Measurements from ENCODE around the gene PCYT1A. TPM values are rescaled to one million over a fixed set of nuclear protein-coding genes. Genes with fewer than 3 reads are reported as not detected.

PCYT1A gene
- total and polyA plus RNA-seq, 2 of the 13 experiments (the other 11 are each of a cell fraction or from before 2014, with no cell fraction given): 26.4 to 45.3 TPM

DNA sequence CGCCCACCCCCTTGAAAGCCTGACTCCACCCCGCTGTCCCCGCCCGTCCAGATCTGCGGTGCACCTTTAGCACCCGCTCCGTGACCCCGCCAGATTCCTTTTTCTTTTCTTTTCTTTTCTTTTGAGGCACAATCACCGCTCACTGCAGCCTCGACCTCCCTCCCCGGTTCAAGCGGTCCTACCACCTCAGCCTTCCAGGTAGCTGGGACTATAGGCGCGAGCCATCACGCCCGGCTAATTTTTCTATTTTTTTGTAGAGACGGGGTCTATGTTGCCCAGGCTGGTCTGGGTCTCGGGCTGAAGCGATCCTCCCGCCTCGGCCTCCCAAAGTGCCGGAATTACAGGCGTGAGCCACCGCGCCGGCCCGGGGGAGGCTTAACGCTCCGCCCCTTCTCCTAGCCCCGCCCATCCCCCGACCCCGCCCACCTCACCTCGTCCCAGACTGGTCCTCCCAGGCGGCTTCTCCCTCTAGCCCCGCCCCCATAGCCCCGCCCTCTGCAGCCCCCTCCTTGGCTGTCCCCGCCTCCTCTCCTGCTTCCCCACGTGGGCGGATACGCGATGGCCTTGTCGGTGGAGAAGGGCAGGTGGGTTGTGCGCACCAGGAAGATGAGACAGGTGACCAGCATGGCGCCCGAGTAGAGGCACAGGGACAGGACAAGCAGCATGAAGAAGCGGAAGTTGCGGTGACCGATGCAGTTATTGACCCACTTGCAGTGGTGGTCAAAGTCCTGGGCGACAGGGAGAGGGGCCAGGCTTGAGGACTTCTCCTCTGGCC is 79.5 kb downstream of the PCYT1A start (continued):
- 0 out of 2 replicates have a peak, but pooled peaks have one; percentile 28 for TF ChIP-seq ONECUT2 (CRISPR knock-in tag; IDR thresholded peaks at IDR 0.05)
- peak; percentile 53 for TF ChIP-seq PAXIP1 (CRISPR knock-in tag; conservative IDR thresholded peaks at IDR 0.05)

- Histone ChIP-seq H3K4me2 (ENCODE audit: low read depth, low read length) (no peak overlapping the region), H4K20me1 (ENCODE audit: insufficient read depth, low read length) (no peaks in the 10 kb centered on the region), H3K9me3 (ENCODE audit: low read length) (no peaks in the 10 kb centered on the region), H3K9ac (ENCODE audit: insufficient read depth, low read depth, low read length) (no peak overlapping the region), H3K36me3 (replicated peaks in 1 of 2; ENCODE audit: control insufficient read depth in 1 of 2, insufficient read depth in 2 of 2, low read length in 2 of 2) (no peaks in the 10 kb centered on the region), H3K27ac (ENCODE audit: extremely low read length, insufficient read depth, low read length) (no peak overlapping the region), H2AFZ (ENCODE audit: low read length) (no peak overlapping the region), H3K4me3 (replicated peaks in 1 of 3; ENCODE audit: insufficient read depth in 1 of 3, low read depth in 2 of 3, low read length in 3 of 3) (no peak overlapping the region), H3K79me2 (ENCODE audit: insufficient read depth, low read length) (no peaks in the 10 kb centered on the region), H3K27me3 (ENCODE audit: control insufficient read depth in 1 of 2, insufficient read depth in 2 of 2, low read length in 2 of 2) (peaks cover 3 to 7% of the 10 kb centered on the region in 2 experiments; a peak in 2 of 5 replicates), H3K4me1 (ENCODE audit: insufficient read depth, low read length) (peaks cover 67% of the 10 kb centered on the region)
- ChIA-PET POLR2A (no interaction called here), CTCF (ENCODE audit: low intra/inter-chr PET ratio, low total read pairs) (no interaction called here)
- BruUV-seq (replicated peaks): no TSS peak
- intact Hi-C loops (cut with micrococcal nuclease; ENCODE audit: unreplicated experiment): no loop called here
- DNase-seq (ENCODE audit: low spot score): no peak
- FAIRE-seq: no peak
- ATAC-seq: no peak
- in situ Hi-C loops (cut with HindIII; ENCODE audit: extremely low pct_ligation_motif_present, low pct_unique_long_range_greater_than_20kb): no loop called here
- 86% methylated on average over 22 of the region's 70 CpGs for WGBS (ENCODE audit: low lambda C conversion rate)
- TF ChIP-seq FOXA3 (CRISPR knock-in tag; IDR thresholded peaks at IDR 0.05): no peak
- TF ChIP-seq SSRP1 (CRISPR knock-in tag; IDR thresholded peaks at IDR 0.05): no peak
- TF ChIP-seq, protein P1, sequence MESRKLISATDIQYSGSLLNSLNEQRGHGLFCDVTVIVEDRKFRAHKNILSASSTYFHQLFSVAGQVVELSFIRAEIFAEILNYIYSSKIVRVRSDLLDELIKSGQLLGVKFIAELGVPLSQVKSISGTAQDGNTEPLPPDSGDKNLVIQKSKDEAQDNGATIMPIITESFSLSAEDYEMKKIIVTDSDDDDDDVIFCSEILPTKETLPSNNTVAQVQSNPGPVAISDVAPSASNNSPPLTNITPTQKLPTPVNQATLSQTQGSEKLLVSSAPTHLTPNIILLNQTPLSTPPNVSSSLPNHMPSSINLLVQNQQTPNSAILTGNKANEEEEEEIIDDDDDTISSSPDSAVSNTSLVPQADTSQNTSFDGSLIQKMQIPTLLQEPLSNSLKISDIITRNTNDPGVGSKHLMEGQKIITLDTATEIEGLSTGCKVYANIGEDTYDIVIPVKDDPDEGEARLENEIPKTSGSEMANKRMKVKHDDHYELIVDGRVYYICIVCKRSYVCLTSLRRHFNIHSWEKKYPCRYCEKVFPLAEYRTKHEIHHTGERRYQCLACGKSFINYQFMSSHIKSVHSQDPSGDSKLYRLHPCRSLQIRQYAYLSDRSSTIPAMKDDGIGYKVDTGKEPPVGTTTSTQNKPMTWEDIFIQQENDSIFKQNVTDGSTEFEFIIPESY (CRISPR knock-in tag; IDR thresholded peaks at IDR 0.05): peak; percentile 48
- TF ChIP-seq, protein P2, sequence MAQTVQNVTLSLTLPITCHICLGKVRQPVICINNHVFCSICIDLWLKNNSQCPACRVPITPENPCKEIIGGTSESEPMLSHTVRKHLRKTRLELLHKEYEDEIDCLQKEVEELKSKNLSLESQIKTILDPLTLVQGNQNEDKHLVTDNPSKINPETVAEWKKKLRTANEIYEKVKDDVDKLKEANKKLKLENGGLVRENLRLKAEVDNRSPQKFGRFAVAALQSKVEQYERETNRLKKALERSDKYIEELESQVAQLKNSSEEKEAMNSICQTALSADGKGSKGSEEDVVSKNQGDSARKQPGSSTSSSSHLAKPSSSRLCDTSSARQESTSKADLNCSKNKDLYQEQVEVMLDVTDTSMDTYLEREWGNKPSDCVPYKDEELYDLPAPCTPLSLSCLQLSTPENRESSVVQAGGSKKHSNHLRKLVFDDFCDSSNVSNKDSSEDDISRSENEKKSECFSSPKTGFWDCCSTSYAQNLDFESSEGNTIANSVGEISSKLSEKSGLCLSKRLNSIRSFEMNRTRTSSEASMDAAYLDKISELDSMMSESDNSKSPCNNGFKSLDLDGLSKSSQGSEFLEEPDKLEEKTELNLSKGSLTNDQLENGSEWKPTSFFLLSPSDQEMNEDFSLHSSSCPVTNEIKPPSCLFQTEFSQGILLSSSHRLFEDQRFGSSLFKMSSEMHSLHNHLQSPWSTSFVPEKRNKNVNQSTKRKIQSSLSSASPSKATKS (CRISPR knock-in tag; IDR thresholded peaks at IDR 0.05): no peak
- no peak for TF ChIP-seq CTCF (CRISPR knock-in tag; IDR thresholded peaks at IDR 0.05)
- no peak for TF ChIP-seq SYNCRIP (IDR thresholded peaks at IDR 0.05; ENCODE audit: insufficient read depth, low read depth, low read length)
- TF ChIP-seq NFATC3 (CRISPR knock-in tag; IDR thresholded peaks at IDR 0.05): no peak
- TF ChIP-seq, protein P3, sequence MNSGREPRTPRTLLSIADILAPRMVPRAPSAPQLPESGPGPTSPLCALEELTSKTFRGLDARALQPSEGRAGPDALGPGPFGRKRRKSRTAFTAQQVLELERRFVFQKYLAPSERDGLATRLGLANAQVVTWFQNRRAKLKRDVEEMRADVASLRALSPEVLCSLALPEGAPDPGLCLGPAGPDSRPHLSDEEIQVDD (CRISPR knock-in tag; IDR thresholded peaks at IDR 0.05; ENCODE audit: borderline replicate concordance): no peak
These were observed 80.2 kb downstream of the PCYT1A start for GRCh38 chr3:196207159-196207832.
